Rectal smooth muscle tissue (tissue), 1 donor: ENCODE results near the gene FHIP1A.
A peak's percentile ranks its signal among the peaks of the same experiment; 100 is the strongest.
"Not testable (repeated sequence)": the region's sequence is repeated elsewhere in the genome, so short reads cannot be mapped to it uniquely, and the experiment has no call there.

Experiments used
- H3K27ac ChIP-seq: one replicate; pipeline ENCODE4 v1.7.0; 2013; ENCODE audit warnings: low read depth, low read length, inconsistent platforms
- H3K27me3 ChIP-seq: one replicate; pipeline ENCODE4 v1.7.0; 2013; ENCODE audit warnings: low read length; ENCODE audit not compliant: control insufficient read depth, insufficient read depth
- H3K36me3 ChIP-seq: one replicate; pipeline ENCODE4 v1.7.0; 2013; ENCODE audit warnings: low read length; ENCODE audit not compliant: control insufficient read depth, insufficient read depth
- H3K4me1 ChIP-seq: one replicate; pipeline ENCODE4 v1.7.0; 2013; ENCODE audit warnings: low read length; ENCODE audit not compliant: control insufficient read depth, insufficient read depth
- H3K4me3 ChIP-seq: one replicate; pipeline ENCODE4 v1.7.0; 2013; ENCODE audit warnings: low read length
- H3K9ac ChIP-seq: one replicate; pipeline ENCODE4 v1.7.0; 2013; ENCODE audit warnings: low read length

The FHIP1A gene

DNA sequence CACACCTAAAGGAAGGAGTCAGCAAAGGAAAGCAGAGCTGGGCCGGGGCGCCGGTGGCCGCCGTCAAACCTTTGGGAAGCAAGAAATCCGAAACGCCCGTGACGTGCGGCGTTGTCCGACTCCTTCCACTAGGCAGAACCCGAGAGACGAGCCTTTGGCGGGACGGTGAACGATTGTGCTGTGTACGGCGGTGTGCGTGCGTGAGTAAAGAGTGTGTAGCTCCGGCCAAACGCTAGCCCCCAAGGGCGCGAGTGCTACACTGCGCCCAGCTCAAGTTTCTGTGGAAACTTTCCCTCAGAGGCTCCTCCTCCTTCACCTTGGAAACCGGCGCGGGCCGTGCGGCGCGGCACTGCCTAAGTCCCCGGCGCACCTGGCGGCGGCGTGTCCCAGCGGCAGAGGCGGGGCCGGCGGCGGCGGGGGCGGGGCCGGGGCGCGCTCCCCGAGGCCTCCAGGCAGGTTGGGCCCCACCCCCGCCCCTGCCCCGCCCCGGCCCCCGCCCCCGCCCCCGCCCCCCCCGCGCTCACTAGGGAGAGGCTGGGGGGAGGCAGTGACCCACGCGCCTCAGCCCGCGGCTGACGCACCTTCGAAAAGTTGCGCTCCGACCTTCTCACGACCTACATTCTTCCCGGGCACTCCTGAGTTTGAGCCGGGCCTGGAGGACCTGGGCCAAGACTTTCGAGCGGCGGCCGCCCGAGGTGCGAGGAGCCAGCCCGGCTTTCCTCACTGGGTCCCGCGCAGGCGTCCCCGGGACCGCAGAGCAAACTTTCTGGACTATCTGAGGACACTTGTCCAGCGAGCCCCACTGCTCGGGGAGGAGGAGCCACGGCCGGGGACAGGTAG, at the start of gene FHIP1A:
FHIP1A (plus strand) TSS at position 547 of the 840 bp plus-strand sequence. CDS start 157,084 bp downstream, outside the sequence.
- no peak within 1 kb of the TSS for H3K27ac ChIP-seq
- peak within 1 kb of the TSS; percentile 38 for H3K9ac ChIP-seq
- H3K36me3 ChIP-seq = no peaks in the 10 kb centered on the region
- H3K4me3 ChIP-seq = peak within 1 kb of the TSS; percentile 78
- peaks cover 2% of the 10 kb centered on the region for H3K4me1 ChIP-seq
- H3K27me3 ChIP-seq = no peaks in the 10 kb centered on the region

DNA sequence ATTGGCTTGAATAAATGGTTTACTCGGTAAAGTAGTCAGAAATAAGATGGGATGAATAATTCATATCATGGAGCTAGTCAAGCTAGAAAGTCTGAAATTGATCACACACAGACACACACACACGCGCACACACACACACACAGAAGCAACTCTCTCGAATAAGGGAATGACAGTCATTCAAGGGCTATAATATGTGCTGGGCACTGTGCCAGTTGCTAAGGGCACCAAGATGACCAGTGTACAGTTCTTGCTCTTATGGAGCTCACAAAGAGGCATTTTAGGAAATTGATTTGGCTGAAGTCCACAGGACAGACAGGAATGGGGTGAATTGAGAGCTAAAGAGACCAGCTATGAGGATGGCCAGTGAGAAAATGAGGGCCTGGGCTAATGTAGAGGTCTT, 49.4 kb upstream of the FHIP1A start:
- H3K4me3 ChIP-seq = no peak overlapping the region
- no peak overlapping the region for H3K9ac ChIP-seq
- no peaks in the 10 kb centered on the region for H3K36me3 ChIP-seq
- H3K27ac ChIP-seq = no peak overlapping the region
- H3K4me1 ChIP-seq = no peaks in the 10 kb centered on the region
- no peaks in the 10 kb centered on the region for H3K27me3 ChIP-seq

GRCh38 chr4:151361126-151361525, 47.9 kb upstream of the FHIP1A start:
- Histone ChIP-seq H3K4me3 (no peak overlapping the region), H3K36me3 (no peaks in the 10 kb centered on the region), H3K27me3 (no peaks in the 10 kb centered on the region), H3K27ac (no peak overlapping the region), H3K4me1 (no peaks in the 10 kb centered on the region), H3K9ac (no peak overlapping the region)

DNA sequence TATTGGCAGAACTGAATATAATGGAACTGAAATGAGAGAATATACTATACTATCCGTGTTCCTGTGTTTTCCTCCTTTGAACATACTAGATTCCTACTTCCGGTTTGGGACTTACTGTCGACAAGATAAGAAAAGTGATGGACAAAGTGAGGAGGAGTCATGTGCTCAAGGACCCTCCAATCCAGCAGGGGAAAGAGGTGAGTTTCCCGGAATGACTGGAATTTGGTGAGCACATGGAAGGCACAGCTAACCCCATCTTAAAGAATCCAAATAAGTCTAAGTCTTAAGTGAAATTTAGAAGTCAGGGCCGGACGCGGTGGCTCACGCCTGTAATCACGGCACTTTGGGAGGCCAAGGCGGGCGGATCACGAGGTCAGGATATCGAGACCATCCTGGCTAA, 47.0 kb upstream of the FHIP1A start:
- Histone ChIP-seq H3K9ac (no peak overlapping the region), H3K27me3 (no peaks in the 10 kb centered on the region), H3K27ac (no peak overlapping the region), H3K4me1 (no peaks in the 10 kb centered on the region), H3K4me3 (no peak overlapping the region), H3K36me3 (no peaks in the 10 kb centered on the region)

DNA sequence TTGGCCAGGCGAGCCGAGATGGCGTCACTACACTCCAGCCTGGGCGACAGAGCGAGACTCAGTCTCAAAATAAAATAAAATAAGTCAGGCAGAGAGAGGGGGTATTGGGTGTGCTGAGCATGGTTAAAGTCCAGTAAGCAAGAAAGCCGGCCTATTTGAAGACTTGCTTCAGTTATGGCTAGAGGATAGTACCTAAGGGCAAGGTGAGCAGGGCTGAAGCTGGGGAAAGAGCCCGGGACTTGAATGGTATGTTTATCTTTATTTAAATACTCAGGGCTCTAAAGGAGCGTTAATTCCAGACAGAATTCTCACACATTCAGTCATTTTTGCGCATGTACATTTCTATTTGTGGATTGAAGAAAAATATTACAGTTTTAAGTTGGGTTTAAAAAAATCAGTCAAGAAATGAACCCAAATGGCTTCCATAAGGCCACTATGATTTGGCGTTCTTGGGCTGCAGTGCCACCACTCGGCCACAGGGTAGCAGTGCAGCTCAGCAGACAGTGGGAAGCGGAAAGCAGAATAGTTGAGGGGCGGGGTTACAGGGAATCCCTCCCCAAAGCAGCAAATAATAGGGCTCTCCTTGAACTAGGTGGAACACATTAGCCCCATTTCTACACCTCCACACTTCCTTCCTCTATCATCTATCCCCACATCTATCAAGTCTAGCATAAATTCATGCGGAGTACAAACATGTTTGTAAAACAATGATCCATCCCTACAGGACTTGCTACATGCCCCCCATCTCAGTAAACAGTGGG, 46.4 kb upstream of the FHIP1A start:
- Histone ChIP-seq H3K27ac (no peak overlapping the region), H3K4me3 (no peak overlapping the region), H3K36me3 (no peaks in the 10 kb centered on the region), H3K9ac (no peak overlapping the region), H3K4me1 (no peaks in the 10 kb centered on the region), H3K27me3 (no peaks in the 10 kb centered on the region)

DNA sequence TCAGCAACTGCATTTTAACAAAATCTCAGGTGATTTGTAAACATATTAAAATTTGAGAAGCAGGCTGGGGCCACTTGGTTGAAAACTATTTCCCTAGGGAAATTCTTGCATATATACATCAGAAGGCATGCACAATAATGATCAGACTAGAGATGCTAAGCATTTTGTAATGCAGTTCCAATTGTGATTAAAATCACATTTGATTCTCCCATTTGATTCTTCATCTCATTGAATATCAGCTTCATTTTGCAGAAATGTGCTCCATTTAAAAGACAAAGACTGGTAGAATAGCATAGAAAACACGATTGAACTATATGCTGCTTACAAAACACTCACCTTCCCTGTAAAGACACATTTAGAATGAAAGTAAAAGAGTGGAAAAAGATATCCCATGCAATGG, 32.4 kb upstream of the FHIP1A start:
- Histone ChIP-seq H3K27ac (no peak overlapping the region), H3K4me1 (no peaks in the 10 kb centered on the region), H3K36me3 (no peaks in the 10 kb centered on the region), H3K4me3 (no peak overlapping the region), H3K27me3 (no peaks in the 10 kb centered on the region), H3K9ac (no peak overlapping the region)

DNA sequence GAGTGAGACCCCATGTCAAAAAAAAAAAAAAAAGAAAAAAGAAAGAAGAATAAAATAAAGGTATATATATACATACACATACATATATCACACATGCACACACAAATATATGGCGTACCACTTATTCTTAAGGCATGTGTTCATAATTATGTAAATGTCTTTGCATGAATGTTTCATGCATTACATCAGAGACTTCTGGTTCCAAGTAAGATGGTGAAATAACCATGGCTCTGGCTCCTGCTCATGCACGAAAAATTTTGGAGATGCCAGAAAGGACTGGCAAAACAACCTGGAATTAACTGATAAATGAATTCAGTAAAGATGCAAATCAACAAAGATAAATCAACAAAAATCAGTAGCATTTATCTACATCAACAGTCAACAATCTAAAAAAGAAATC, 19.7 kb upstream of the FHIP1A start:
- Histone ChIP-seq H3K4me1 (no peaks in the 10 kb centered on the region), H3K36me3 (no peaks in the 10 kb centered on the region), H3K27ac (no peak overlapping the region), H3K9ac (no peak overlapping the region), H3K27me3 (no peaks in the 10 kb centered on the region), H3K4me3 (no peak overlapping the region)

DNA sequence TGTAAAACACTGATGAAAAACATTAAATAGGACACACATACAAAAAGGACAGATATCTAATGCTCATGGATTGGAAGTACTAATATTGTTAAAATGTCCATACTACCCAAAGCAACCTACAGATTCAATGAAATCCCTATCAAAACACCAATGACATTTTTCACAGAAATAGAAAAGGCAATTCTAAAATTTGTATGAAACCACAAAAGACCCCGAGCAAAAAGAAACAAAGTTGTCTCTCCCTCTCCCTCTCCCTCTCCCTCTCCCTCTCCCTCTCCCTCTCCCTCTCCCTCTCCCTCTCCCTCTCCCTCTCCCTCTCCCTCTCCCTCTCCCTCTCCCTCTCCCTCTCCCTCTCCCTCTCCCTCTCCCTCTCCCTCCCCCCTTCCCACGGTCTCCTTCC, 19.2 kb upstream of the FHIP1A start:
- H3K27me3 ChIP-seq, H3K9ac ChIP-seq, H3K36me3 ChIP-seq, H3K4me3 ChIP-seq, H3K4me1 ChIP-seq, H3K27ac ChIP-seq: not testable (repeated sequence)

DNA sequence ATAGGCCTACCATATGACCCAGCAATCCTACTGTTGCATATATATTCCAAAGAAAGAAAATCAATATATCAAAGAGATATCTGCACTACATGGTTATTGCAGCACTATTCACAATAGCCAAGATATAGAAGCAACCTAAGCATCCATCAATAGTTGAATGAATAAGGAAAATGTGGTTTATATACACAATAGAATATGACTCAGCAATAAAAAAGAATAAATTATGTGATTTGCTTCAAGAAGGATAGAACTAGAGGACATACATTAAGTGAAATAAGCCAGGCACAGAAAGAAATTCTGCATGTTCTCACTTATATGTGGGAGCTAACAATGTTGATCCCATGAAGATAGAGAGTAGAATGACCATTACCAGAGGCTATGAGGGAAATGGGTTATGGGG, 13.1 kb upstream of the FHIP1A start:
- H3K4me1 ChIP-seq = no peaks in the 10 kb centered on the region
- H3K27me3 ChIP-seq = no peaks in the 10 kb centered on the region
- no peaks in the 10 kb centered on the region for H3K36me3 ChIP-seq
- H3K27ac ChIP-seq = no peak overlapping the region
- no peak overlapping the region for H3K4me3 ChIP-seq
- no peak overlapping the region for H3K9ac ChIP-seq

- Histone ChIP-seq H3K9ac (no peak overlapping the region), H3K4me1 (no peaks in the 10 kb centered on the region), H3K27me3 (no peaks in the 10 kb centered on the region), H3K27ac (no peak overlapping the region), H3K4me3 (no peak overlapping the region), H3K36me3 (no peaks in the 10 kb centered on the region)
Measured at GRCh38 chr4:151400343-151400742, 8.6 kb upstream of the FHIP1A start.

DNA sequence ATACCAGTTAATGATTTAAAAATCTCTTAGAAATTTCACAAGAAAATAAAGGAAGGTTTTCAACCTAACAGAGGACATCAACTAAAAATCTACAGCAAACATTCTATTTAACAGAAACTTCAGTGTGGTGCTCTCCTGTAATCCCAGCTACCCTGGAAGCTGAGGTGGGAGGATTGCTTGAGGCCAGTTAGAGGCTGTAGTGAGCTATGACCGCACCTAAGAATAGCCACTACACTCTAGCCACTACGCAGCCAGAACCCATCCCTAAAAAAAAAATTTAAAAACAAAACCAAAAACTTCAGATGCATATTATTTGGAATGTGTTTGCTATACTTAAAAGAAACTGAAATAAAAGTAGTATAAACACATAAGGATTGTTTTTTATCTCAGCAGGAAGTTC, 7.2 kb upstream of the FHIP1A start:
- no peaks in the 10 kb centered on the region for H3K4me1 ChIP-seq
- H3K36me3 ChIP-seq = no peaks in the 10 kb centered on the region
- H3K27me3 ChIP-seq = no peaks in the 10 kb centered on the region
- no peak overlapping the region for H3K9ac ChIP-seq
- no peak overlapping the region for H3K4me3 ChIP-seq
- H3K27ac ChIP-seq = no peak overlapping the region

- Histone ChIP-seq H3K27ac (no peak overlapping the region), H3K9ac (no peak overlapping the region), H3K4me1 (no peaks in the 10 kb centered on the region), H3K27me3 (no peaks in the 10 kb centered on the region), H3K4me3 (no peak overlapping the region), H3K36me3 (no peaks in the 10 kb centered on the region)
Measured at GRCh38 chr4:151402145-151402865, 6.7 kb upstream of the FHIP1A start.
